ENCODE results near the gene C1QL1.

The C1QL1 gene

GRCh38 chr17:44940317-44940716 is 27.8 kb downstream of the C1QL1 start:
- DNase-seq (ENCODE audit: low read depth) = peak; percentile 81
- TF ChIP-seq, protein P1, sequence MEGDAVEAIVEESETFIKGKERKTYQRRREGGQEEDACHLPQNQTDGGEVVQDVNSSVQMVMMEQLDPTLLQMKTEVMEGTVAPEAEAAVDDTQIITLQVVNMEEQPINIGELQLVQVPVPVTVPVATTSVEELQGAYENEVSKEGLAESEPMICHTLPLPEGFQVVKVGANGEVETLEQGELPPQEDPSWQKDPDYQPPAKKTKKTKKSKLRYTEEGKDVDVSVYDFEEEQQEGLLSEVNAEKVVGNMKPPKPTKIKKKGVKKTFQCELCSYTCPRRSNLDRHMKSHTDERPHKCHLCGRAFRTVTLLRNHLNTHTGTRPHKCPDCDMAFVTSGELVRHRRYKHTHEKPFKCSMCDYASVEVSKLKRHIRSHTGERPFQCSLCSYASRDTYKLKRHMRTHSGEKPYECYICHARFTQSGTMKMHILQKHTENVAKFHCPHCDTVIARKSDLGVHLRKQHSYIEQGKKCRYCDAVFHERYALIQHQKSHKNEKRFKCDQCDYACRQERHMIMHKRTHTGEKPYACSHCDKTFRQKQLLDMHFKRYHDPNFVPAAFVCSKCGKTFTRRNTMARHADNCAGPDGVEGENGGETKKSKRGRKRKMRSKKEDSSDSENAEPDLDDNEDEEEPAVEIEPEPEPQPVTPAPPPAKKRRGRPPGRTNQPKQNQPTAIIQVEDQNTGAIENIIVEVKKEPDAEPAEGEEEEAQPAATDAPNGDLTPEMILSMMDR (IDR thresholded peaks at IDR 0.05; ENCODE audit: insufficient read depth, low read depth, low read length, missing control alignments) = no peak
- H3K4me3 ChIP-seq (ENCODE audit: low read length) = no peak overlapping the region

DNA sequence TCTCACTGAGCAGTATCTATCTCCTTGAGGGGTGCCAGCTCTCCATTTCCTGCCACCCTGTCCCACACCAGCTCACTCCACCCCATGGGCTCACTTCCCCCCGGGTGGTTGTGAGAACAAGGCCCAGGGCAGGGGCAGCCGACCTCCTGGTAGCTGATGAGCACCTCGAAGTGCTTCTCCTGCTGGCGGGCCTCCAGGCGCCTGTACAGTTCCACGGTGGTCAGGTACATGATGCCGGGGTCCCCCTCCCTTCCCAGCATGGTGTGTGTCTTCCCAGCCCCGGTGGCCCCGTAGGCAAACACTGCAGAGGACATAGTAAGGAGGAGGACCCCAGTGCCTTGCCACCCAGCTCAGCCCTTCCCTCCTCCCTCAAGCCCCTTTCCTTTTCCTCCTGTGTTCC is 33.0 kb downstream of the C1QL1 start:
- H3K4me3 ChIP-seq (ENCODE audit: low read length) = no peak overlapping the region
- TF ChIP-seq, protein P1 (IDR thresholded peaks at IDR 0.05; ENCODE audit: insufficient read depth, low read depth, low read length, missing control alignments) = no peak
- DNase-seq (ENCODE audit: low read depth) = no peak

GRCh38 chr17:44934745-44935105 is 33.4 kb downstream of the C1QL1 start:
- no peak overlapping the region for H3K4me3 ChIP-seq (ENCODE audit: low read length)
- no peak for DNase-seq (ENCODE audit: low read depth)
- TF ChIP-seq, protein P1 (IDR thresholded peaks at IDR 0.05; ENCODE audit: insufficient read depth, low read depth, low read length, missing control alignments) = no peak

- no peak overlapping the region for H3K4me3 ChIP-seq (ENCODE audit: low read length)
- TF ChIP-seq, protein P1 (IDR thresholded peaks at IDR 0.05; ENCODE audit: insufficient read depth, low read depth, low read length, missing control alignments) = no peak
- no peak for DNase-seq (ENCODE audit: low read depth)
Measured at GRCh38 chr17:44933824-44934744, 34.0 kb downstream of the C1QL1 start.

DNA sequence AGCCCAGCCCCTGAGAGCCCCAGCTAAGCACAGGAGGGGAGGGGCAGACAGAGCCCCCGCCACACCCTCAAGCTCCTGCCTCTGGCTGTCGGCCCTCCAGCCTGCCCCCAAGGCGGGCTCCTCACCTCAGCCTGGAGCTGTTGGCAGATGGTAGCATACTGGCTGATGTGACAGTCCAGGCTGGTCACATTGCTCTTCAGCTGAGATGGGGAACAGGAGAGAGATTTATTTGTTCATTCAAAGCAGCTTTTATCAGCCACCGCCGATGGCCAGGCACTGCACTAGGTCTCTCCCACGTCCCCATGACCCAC is 35.4 kb downstream of the C1QL1 start:
- DNase-seq (ENCODE audit: low read depth) = no peak
- H3K4me3 ChIP-seq (ENCODE audit: low read length) = no peak overlapping the region
- TF ChIP-seq, protein P1 (IDR thresholded peaks at IDR 0.05; ENCODE audit: insufficient read depth, low read depth, low read length, missing control alignments) = no peak

DNA sequence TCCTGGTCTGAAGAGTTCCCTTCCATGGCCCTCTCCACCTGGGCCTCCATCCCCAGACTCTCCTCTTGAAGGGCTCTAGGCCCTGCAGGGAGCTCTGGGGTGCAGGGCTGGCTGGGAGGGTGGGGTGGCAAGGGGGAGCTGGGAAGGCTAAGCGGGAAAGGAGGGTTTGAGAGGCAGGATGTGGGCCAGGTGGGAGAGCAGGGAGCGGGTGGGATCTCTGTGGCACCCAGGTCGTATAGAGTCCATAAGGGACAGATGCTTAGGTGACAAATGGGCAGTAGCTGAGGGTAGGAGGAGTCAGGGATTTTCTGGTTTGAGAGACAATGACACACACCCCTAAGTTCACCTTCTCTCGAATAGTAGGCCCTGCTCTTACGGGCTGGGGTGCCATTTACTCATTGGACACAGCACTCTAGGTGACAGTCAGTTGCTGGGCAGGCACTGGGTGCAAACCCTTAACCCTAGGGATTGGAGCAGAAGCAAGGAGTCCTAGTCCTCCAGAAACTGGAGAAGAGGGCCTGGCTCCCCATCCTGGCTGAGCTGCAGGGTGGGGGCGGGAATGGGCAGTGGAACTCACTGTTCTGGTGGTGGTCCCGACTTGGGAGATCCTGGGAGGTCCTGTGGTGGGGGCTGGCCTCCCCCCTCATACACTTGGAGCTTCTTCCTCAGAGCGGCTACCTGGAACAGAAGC is 35.9 kb downstream of the C1QL1 start:
- no peak overlapping the region for H3K4me3 ChIP-seq (ENCODE audit: low read length)
- no peak for DNase-seq (ENCODE audit: low read depth)
- TF ChIP-seq, protein P1 (IDR thresholded peaks at IDR 0.05; ENCODE audit: insufficient read depth, low read depth, low read length, missing control alignments) = no peak

All from epithelial cell of esophagus (primary cell).